NCI-H2227 treated with DMSO at 0.1 percent for 48 hours (cell line): ENCODE results near the gene MAP2K5.

Experiments
- DNase-seq: peaks from one replicate; lab custom pipeline; 2025; lab: John Stamatoyannopoulos, UW

MAP2K5 gene

GRCh38 chr15:67521783-67522568 is 20.5 kb upstream of the MAP2K5 start:
- DNase-seq, result no peak

GRCh38 chr15:67523330-67523729 is 19.2 kb upstream of the MAP2K5 start:
- no peak for DNase-seq

DNA sequence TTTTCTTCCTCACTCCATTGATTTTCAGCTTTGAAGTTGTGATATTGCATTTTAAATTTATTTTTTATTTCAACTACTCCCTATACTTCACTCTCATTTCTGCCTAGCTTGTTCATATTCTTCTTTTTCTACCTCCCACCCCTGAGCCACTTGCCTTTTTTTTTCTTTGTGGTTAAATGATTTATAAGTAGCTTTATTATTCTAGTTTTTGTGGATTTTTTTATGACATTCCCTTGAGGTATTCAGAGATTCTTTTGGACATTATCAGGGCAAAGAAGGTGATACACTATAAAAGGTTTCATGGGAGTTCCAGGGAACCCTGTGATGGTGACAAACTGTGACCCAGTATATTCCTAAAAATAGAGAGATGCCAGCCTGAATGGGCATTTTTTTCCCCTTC is 18.3 kb upstream of the MAP2K5 start:
- no peak for DNase-seq

DNA sequence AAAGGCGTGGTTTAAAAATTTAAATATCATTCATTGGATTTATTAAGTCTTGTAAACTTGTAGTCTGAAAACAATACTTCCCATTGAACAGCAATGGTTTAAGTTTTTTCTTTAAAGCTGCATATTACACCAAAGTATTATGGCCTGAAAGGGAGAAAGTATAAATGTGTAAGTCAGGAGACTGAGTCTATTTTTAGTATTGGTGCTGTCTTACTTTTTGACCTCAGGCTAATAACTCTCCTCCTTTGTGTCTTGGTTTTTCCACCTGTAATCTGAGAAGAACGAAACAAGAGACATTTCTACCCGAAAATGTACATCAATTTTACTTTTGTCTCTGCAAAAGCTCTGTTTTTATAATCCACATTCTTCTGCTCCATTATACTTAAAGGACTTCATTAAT is 14.0 kb upstream of the MAP2K5 start:
- no peak for DNase-seq

DNA sequence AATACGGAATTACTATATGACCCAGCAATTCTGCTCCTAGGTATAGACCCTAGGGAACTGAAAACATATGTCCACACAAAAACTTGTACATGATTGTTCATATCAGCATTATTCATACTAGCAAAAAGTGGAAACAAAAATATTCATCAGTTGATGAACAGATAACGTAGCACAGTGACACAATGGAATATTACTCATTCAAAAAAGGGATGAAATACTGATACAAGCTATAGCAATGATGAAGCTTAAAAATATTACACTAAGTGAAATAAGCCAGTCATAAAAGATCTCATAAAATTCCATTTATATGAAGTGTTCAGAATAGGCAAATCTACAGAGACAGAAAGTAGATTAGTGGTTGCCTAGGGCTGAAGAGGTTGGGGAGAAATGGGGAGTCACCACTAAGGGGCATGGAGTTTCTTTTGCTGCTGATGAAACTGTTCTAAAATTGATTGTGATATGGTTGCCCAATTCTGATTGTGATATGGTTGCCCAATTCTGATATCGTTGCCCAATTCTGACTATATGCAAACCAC is 11.1 kb upstream of the MAP2K5 start:
- no peak for DNase-seq

DNA sequence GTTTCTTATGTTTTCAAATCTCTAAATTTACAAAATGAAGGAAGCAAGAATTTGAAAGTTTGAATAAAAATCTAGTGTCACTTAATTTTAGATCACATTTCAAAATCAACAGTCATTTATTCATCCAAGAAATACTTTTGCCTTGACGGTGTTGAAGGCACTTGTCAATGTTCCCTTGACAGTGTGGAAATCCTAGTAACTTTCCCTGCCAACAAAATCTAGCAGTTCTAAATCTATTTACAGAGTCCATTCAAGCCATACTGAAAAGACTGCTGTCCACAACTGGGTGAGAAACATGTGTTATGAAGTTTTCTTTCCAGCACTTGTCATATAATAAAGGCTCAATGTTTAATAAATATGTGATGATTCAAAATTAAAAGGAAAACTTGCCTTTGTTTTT is 8.6 kb upstream of the MAP2K5 start:
- no peak for DNase-seq

- no peak for DNase-seq
Observed at GRCh38 chr15:67534360-67534759, 8.1 kb upstream of the MAP2K5 start.

- no peak for DNase-seq
Observed at GRCh38 chr15:67537771-67538170, 4.7 kb upstream of the MAP2K5 start.

- no peak for DNase-seq
Observed at GRCh38 chr15:67543348-67543718, 830 bp downstream of the MAP2K5 start.

- no peak for DNase-seq
Observed at GRCh38 chr15:67544475-67544874, 2.0 kb downstream of the MAP2K5 start.

DNA sequence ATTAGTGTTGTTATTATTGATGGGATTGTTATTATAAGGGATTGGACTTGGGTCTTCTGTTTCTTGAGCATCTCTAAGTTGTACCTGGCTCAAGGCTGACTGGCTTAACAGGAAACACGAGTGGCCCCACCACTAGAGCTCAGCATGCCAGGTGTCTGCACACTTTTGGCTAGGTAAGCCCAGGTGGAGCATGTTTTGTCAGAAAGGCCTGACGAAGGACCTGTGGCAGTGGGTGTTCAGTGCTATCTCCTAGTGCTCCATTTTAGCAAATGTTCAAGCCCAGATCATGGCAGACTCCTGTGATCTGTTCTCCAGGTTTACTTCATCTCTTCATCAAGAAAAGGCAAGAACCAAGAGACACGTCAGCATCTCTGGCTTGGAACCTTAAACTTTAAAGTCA is 3.4 kb downstream of the MAP2K5 start:
- no peak for DNase-seq

- DNase-seq, result no peak
Observed at GRCh38 chr15:67547064-67547463, 4.6 kb downstream of the MAP2K5 start.

GRCh38 chr15:67547836-67548235 is 5.3 kb downstream of the MAP2K5 start:
- peak; percentile 5 for DNase-seq

DNA sequence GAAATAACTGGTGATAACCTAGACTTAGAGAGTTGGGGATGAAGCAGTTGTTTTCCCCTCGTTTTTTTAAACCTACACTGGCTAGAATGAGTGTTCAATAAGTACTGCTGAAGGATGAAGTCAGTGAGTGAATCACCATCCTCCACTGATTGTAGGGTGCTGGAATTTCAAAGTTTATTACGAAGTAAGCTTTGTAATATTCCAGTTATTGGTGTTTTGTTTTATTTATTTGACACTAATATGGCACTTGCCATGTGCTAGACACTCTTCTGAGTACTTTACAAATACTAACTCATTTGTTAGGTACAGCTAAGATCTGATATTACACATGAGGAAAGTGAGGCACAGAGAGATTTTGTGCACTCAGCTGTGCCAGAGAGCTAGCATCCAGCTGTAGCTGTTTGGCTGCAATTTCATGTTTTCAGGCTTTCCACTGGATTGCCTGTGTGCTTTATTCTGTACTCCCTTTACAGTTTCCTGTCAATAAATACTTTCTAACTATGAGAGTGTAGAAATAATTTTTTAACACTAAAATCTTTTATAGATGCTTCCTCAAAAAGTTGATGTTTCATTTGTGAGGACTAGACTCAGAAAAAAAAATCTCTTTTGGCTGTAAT is 5.8 kb downstream of the MAP2K5 start:
- DNase-seq, result no peak

DNA sequence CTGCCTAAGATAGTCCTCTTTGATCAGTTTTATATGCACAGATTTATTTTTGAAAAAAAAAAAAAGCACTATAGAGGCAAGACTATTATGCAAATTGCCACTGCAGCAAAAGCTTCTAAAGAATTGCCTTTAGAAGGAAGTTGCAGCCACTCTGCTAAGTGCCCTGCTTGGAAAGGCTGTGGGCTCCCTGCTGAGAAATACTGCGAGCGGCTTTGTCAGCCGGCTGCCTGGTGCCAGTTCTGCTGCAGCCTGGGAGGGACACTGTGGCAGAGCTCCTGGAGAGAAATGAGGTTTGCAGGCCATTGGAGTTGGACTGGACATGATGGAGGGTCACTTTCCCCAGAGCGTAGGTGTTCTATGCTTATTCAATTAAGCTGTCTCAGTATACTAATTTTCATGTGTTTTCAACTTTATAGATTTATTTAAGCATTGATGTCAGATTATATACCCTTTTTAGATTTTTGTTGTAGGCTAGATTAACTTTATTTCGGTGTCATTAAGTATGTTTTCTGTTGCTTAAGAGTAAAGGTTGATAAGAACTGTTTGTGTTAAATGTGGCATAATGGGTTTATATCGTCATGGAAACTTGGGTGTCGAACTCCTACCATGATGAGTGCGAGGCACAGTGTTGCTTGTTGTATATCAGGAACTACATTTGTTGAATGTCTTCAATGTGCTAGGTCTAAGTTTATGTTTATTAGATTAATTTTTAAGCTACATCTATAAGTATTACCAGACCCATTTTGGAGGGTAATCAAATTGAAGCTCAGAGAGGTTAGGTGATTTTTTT is 6.6 kb downstream of the MAP2K5 start:
- peak; percentile 47 for DNase-seq

GRCh38 chr15:67549736-67550135 is 7.2 kb downstream of the MAP2K5 start:
- no peak for DNase-seq

GRCh38 chr15:67550522-67550921 is 8.0 kb downstream of the MAP2K5 start:
- no peak for DNase-seq

DNA sequence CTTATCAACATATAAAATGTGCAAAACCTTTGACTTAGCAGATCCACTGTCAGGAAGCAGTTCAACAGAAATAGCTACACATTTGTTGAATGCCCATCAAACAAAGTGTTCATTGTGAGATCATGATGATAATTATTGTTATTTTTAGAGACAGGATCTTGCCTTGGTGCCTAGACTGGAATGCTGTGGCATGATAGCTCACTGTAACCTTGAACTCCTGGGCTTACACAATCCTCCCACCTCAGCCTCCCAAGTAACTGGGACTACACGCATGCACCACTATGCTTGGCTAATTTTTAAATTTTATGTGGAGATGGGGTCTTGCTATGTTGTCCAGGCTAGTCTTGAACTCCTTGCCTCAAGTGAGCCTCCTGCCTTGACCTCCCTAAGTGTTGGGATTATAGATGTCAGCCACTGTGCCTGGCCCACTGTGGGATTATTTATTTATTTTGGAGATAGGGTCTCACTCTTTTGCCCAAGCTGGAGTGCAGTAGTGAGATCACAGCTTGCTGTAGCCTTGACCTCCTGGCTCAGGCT is 8.8 kb downstream of the MAP2K5 start:
- DNase-seq, result no peak

DNA sequence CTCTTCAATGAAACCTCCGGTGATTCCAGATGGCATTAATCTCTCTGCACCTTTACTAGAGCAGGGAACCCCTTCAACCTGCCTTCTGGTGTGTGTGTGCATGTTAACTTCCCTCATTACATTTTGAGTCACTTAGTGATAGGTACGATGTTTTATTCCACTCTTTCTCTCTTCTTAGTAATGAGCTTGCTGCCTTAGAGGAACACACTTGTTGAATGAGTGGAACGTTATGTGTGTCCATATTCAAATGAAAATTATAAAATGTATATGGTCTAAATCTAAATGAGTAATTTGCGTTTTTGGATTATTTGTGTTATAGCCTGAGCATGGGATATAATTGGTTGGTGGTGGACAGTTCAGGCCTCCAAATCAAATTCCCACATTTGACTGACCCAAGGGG is 12.1 kb downstream of the MAP2K5 start:
- no peak for DNase-seq

- no peak for DNase-seq
Observed at GRCh38 chr15:67556976-67557570, 14.6 kb downstream of the MAP2K5 start.

DNA sequence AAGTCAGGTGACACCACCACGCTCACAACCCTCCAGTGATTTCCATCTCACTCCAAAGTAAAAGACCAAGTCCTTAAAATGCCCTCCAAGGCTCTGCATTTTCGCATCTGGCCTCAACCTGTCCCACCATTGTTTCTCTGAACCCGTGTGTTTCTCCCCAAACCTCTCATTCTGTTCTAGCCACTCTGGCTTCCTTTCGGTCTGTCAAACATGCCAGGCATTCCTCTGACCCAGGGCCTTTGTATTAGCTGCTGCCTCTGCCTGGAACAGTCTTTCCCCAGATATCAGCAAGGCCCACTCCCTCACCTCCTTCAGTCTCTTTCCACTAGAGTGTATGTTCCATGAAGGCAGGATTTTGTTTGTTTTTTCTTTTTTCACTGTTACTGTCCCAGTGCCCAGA is 16.0 kb downstream of the MAP2K5 start:
- no peak for DNase-seq

DNA sequence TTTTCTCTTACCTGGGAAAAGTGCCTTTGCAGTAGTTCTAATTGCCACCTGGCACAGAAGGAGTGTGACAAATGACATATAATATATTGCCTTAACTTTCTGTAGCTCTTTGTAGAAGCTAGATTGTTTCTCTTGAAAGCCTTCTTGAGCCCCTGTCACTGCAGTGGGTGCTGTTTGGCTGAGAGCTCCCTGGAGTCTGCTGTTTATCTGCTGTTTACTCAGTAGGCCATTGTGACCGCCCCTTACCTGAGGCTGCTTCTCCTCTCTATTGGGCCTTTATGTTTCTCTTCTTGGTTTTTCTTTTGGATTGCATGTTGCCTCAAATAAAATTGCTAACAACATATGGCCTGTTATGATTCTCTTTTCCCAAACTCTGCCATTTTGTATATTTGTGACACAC is 16.7 kb downstream of the MAP2K5 start:
- no peak for DNase-seq
